Left lung (tissue), 14 donors: ENCODE data around the gene ADGRF4. TPM values are rescaled to one million over a fixed set of nuclear protein-coding genes. Genes with fewer than 3 reads are reported as not detected.
A peak's percentile ranks its signal among the peaks of the same experiment; 100 is the strongest.

ENCODE experiments used
- ATAC-seq: fragments of 200-7000 bp; cut with Tn5 transposase; one replicate; pipeline ENCODE4 v1.9.1; 2020; ENCODE audit warnings: moderate library complexity
- DNase-seq, 4 donors: peaks; one replicate each; pipeline ENCODE4 v3.0.0-alpha.2; 2013 to 2020
- H3K27ac ChIP-seq, 2 donors: fragments of 200-600 bp; sonication (generic) in 1 of 2; one replicate each; pipeline versions ENCODE4 v1.5.0 to v1.8.0; 2020 to 2021
- H3K27me3 ChIP-seq, 2 donors: fragments of 200-600 bp; sonication (generic) in 1 of 2; one replicate each; pipeline versions ENCODE4 v1.5.0 to v1.8.0; 2020 to 2021
- H3K36me3 ChIP-seq, 2 donors: fragments of 200-600 bp; sonication (generic) in 1 of 2; one replicate each; pipeline versions ENCODE4 v1.5.0 to v1.8.0; 2020 to 2021
- H3K4me1 ChIP-seq, 2 donors: fragments of 200-600 bp; one replicate each; pipeline ENCODE4 v1.8.0; 2021
- H3K4me3 ChIP-seq, 2 donors: fragments of 200-600 bp; sonication (generic) in 1 of 2; one replicate each; pipeline versions ENCODE4 v1.5.0 to v1.8.0; 2020 to 2021; ENCODE audit warnings: mild to moderate bottlenecking in 1 of 2
- H3K9me3 ChIP-seq, 2 donors: fragments of 200-600 bp; sonication (generic) in 1 of 2; one replicate each; pipeline versions ENCODE4 v1.5.0 to v1.8.0; 2020 to 2021
- CTCF ChIP-seq, 2 donors: fragments of 200-600 bp; sonication (generic) in 1 of 2; IDR thresholded peaks; one replicate each; pipeline versions ENCODE4 v1.5.0 to v1.8.0; 2021; ENCODE audit warnings: antibody characterized with exemption in 2 of 2
- intact Hi-C, 2 donors: fragments of 100-400 bp; cut with DNase I; formaldehyde crosslinking; loops; one replicate each; pipeline versions ENCODE4 v1.11.2 to v1.14.2; 2022
- long read RNA-seq, 12 donors: library from polyadenylated mRNA in 2 of 12; unstranded in 2 of 12; transcript quantifications; one replicate each; pipeline ENCODE4 v2.0.0 and lab custom pipeline, GENCODE V29; 2019 to 2026
- polyA plus RNA-seq, 6 donors: library from polyadenylated mRNA; unstranded; fragments of 120-200 nt; gene quantifications; one replicate each; pipeline ENCODE4 v1.2.1, GENCODE V29; 2013; ENCODE audit not compliant: insufficient read length in 6 of 6
- total RNA-seq, 2 donors: library from RNA; stranded (reverse); fragmentation: NEBNext Ultra II Directional; extraction: Animal tissue kit (Norgen Biotek cat#: 25700); gene quantifications; one replicate each; pipeline ENCODE4 v1.2.1, GENCODE V29; 2021
- donor health status: DM: no; HTN: yes; CAD: no.
- donor health status: DM: no; HTN: no; CAD: no.

The ADGRF4 gene
- total RNA-seq = under 1 TPM; 0.08 to 0.55 TPM
- polyA plus RNA-seq = under 1 TPM; 0.15 to 0.38 (median 0.23) TPM
- long read RNA-seq, donor 1 = 0 reads
- long read RNA-seq, donor 2 = 0 reads
- long read RNA-seq, donor 3 = 0 reads
- long read RNA-seq, donor 4 = 0 reads
- long read RNA-seq, donor 5 = 0 reads
- long read RNA-seq, donor 6 = 0 reads
- long read RNA-seq, donor 7 = 0 reads
- long read RNA-seq, donor 8 = 0 reads
- long read RNA-seq, donor 9 = 0 reads
- long read RNA-seq, donor 10 = 0 reads
- long read RNA-seq, donor 11 = 0 reads
- long read RNA-seq, donor 12 = 0 reads

- H3K27me3 ChIP-seq = no peaks in the 10 kb centered on the region
- ATAC-seq = peak; percentile 38
- no peak for TF ChIP-seq CTCF (IDR thresholded peaks at IDR 0.05)
- no peak for DNase-seq
- H3K36me3 ChIP-seq = no peaks in the 10 kb centered on the region
- H3K9me3 ChIP-seq = no peaks in the 10 kb centered on the region
- no peak within 1 kb of the TSS for H3K27ac ChIP-seq
- no peaks in the 10 kb centered on the region for H3K4me1 ChIP-seq
- H3K4me3 ChIP-seq = no peak within 1 kb of the TSS
- intact Hi-C loops = no loop called here
Observed at GRCh38 chr6:47698342-47698787, at the start of gene ADGRF4. TSS of gene ADGRF4 (plus strand) at chr6:47698580. CDS start at chr6:47707246, 8,666 bp downstream.

GRCh38 chr6:47650553-47651432 is 47.6 kb upstream of the ADGRF4 start:
- Histone ChIP-seq H3K4me3 (no peak overlapping the region), H3K4me1 (no peaks in the 10 kb centered on the region), H3K27me3 (no peaks in the 10 kb centered on the region), H3K36me3 (no peaks in the 10 kb centered on the region), H3K9me3 (no peaks in the 10 kb centered on the region), H3K27ac (no peak overlapping the region)
- no peak for TF ChIP-seq CTCF (IDR thresholded peaks at IDR 0.05)
- intact Hi-C loops = no loop called here
- no peak for ATAC-seq
- DNase-seq = no peak

- Histone ChIP-seq H3K4me3 (no peak overlapping the region), H3K27me3 (no peaks in the 10 kb centered on the region), H3K36me3 (no peaks in the 10 kb centered on the region), H3K4me1 (no peaks in the 10 kb centered on the region), H3K27ac (no peak overlapping the region), H3K9me3 (no peaks in the 10 kb centered on the region)
- ATAC-seq (no peak), DNase-seq (no peak)
- TF ChIP-seq CTCF (IDR thresholded peaks at IDR 0.05) = no peak
- intact Hi-C loops = no loop called here
Observed at GRCh38 chr6:47651505-47651944, 46.9 kb upstream of the ADGRF4 start.

GRCh38 chr6:47653706-47654105 is 44.7 kb upstream of the ADGRF4 start:
- Histone ChIP-seq H3K27me3 (no peaks in the 10 kb centered on the region), H3K9me3 (no peaks in the 10 kb centered on the region), H3K4me1 (no peaks in the 10 kb centered on the region), H3K36me3 (no peaks in the 10 kb centered on the region), H3K4me3 (no peak overlapping the region), H3K27ac (no peak overlapping the region)
- no peak for TF ChIP-seq CTCF (IDR thresholded peaks at IDR 0.05)
- intact Hi-C loops = no loop called here
- ATAC-seq (peak; percentile 61), DNase-seq (no peak)

- intact Hi-C loops = no loop called here
Observed at GRCh38 chr6:47654255-47654654, 44.1 kb upstream of the ADGRF4 start.

More at GRCh38 chr6:47654255-47654654, 44.1 kb upstream of the ADGRF4 start:
- H3K36me3 ChIP-seq = no peaks in the 10 kb centered on the region
- peak in 1 of 4 donors; percentile 15 for DNase-seq
- no peak for ATAC-seq
- H3K27me3 ChIP-seq = no peaks in the 10 kb centered on the region
- H3K4me1 ChIP-seq = no peaks in the 10 kb centered on the region
- H3K4me3 ChIP-seq = no peak overlapping the region
- H3K9me3 ChIP-seq = no peaks in the 10 kb centered on the region
- TF ChIP-seq CTCF (IDR thresholded peaks at IDR 0.05) = no peak
- H3K27ac ChIP-seq = no peak overlapping the region
